Astrocyte (in vitro differentiated cells and primary cell): ENCODE measurements around the gene IMPA2. TPM values are rescaled to one million over a fixed set of nuclear protein-coding genes. Genes with fewer than 3 reads are reported as not detected.

Source experiments
- DNase-seq: peaks from one replicate; pipeline ENCODE4 v3.0.0-alpha.2; 2010; ENCODE audit warnings: low read depth
- FAIRE-seq: peaks from 2 replicates; lab custom pipeline; 2011; peaks lifted over from hg19 to GRCh38; lab: Jason Lieb, UNC
- H2AFZ ChIP-seq: 2 replicates; pipeline ENCODE4 v1.6.0; 2012; ENCODE audit warnings: low read depth, low read length, inconsistent platforms
- H3K27ac ChIP-seq: 2 replicates; pipeline ENCODE4 v1.5.1; 2011; ENCODE audit warnings: low read depth, low read length, inconsistent platforms
- H3K27me3 ChIP-seq: 2 replicates; pipeline ENCODE4 v1.6.0; 2011; ENCODE audit warnings: low read length, inconsistent platforms; ENCODE audit not compliant: insufficient read depth
- H3K36me3 ChIP-seq: 2 replicates; pipeline ENCODE4 v1.5.1; 2011; ENCODE audit warnings: low read length, inconsistent platforms; ENCODE audit not compliant: insufficient read depth
- H3K4me1 ChIP-seq: 2 replicates; pipeline ENCODE4 v1.5.1; 2011; ENCODE audit warnings: low read length, inconsistent platforms; ENCODE audit not compliant: insufficient read depth
- H3K4me2 ChIP-seq: 2 replicates; pipeline ENCODE4 v1.6.0; 2012; ENCODE audit warnings: low read length, inconsistent platforms
- H3K4me3 ChIP-seq: 2 replicates; pipeline ENCODE4 v1.5.1; 2011; ENCODE audit warnings: low read depth, mild to moderate bottlenecking, low read length, inconsistent platforms; ENCODE audit not compliant: insufficient read depth
- H3K79me2 ChIP-seq: 2 replicates; pipeline ENCODE4 v1.6.0; 2012; ENCODE audit warnings: mild to moderate bottlenecking, low read length, inconsistent platforms; ENCODE audit not compliant: insufficient read depth
- H3K9ac ChIP-seq: 2 replicates; pipeline ENCODE4 v1.6.0; 2012; ENCODE audit warnings: mild to moderate bottlenecking, low read length, inconsistent platforms
- H3K9me3 ChIP-seq: 2 replicates; pipeline ENCODE4 v1.5.1; 2012; ENCODE audit warnings: low read depth, mild to moderate bottlenecking, low read length, inconsistent platforms; ENCODE audit not compliant: insufficient read depth
- H4K20me1 ChIP-seq: 2 replicates; pipeline ENCODE4 v1.6.0; 2012; ENCODE audit warnings: low read length, inconsistent platforms; ENCODE audit not compliant: insufficient read depth
- H3K27ac Mint-ChIP-seq: one replicate; pipeline ENCODE4 v1.8.0; 2021; ENCODE audit warnings: mild to moderate bottlenecking, mixed read lengths; ENCODE audit not compliant: unreplicated experiment
- H3K27me3 Mint-ChIP-seq: one replicate; pipeline ENCODE4 v1.8.0; 2021; ENCODE audit warnings: low read depth, mixed read lengths; ENCODE audit not compliant: unreplicated experiment
- H3K36me3 Mint-ChIP-seq: one replicate; pipeline ENCODE4 v1.8.0; 2021; ENCODE audit warnings: low read depth, mixed read lengths; ENCODE audit not compliant: unreplicated experiment
- H3K4me1 Mint-ChIP-seq: one replicate; pipeline ENCODE4 v1.8.0; 2021; ENCODE audit warnings: low read depth, mixed read lengths; ENCODE audit not compliant: unreplicated experiment
- H3K4me3 Mint-ChIP-seq: one replicate; pipeline ENCODE4 v1.8.0; 2021; ENCODE audit warnings: mild to moderate bottlenecking, moderate library complexity, mixed read lengths; ENCODE audit not compliant: unreplicated experiment
- H3K9me3 Mint-ChIP-seq: one replicate; pipeline ENCODE4 v1.8.0; 2021; ENCODE audit warnings: mild to moderate bottlenecking, mixed read lengths; ENCODE audit not compliant: unreplicated experiment
- CTCF ChIP-seq: IDR thresholded peaks from 2 replicates; pipeline ENCODE4 v1.5.1; 2011; ENCODE audit warnings: low read depth, mild to moderate bottlenecking, inconsistent platforms, low read length, moderate library complexity; ENCODE audit not compliant: insufficient read depth
- EZH2 ChIP-seq: IDR thresholded peaks from 2 replicates; pipeline ENCODE4 v1.6.1; 2012; ENCODE audit warnings: mild to moderate bottlenecking, low read length, inconsistent platforms; ENCODE audit not compliant: insufficient read depth
- total RNA-seq: library from RNA; stranded (reverse); gene quantifications from 2 replicates; pipeline ENCODE4 v1.2.1, GENCODE V29; 2021

Gene IMPA2
- total RNA-seq, 1 donor from 2014 or later, result 4.8 TPM

- Histone ChIP-seq H3K9ac (no peak overlapping the region), H3K27ac (no peak overlapping the region), H3K9me3 (no peaks in the 10 kb centered on the region), H3K4me3 (no peak overlapping the region), H3K79me2 (no peaks in the 10 kb centered on the region), H3K27me3 (peaks cover 2% of the 10 kb centered on the region), H3K4me2 (no peak overlapping the region), H4K20me1 (no peaks in the 10 kb centered on the region), H2AFZ (no peak overlapping the region), H3K4me1 (peaks cover 6% of the 10 kb centered on the region), H3K36me3 (no peaks in the 10 kb centered on the region)
- DNase-seq (no peak), FAIRE-seq (no peak)
- TF ChIP-seq EZH2 (no peak), CTCF (no peak)
- H3K36me3 Mint-ChIP-seq, result peaks cover 2% of the 10 kb centered on the region
- no peaks in the 10 kb centered on the region for H3K9me3 Mint-ChIP-seq
- H3K4me1 Mint-ChIP-seq, result peaks cover 10% of the 10 kb centered on the region
- no peak overlapping the region for H3K4me3 Mint-ChIP-seq
- H3K27me3 Mint-ChIP-seq, result peaks cover 12% of the 10 kb centered on the region
- no peak overlapping the region for H3K27ac Mint-ChIP-seq
Observed at GRCh38 chr18:12009581-12010140, 28.4 kb downstream of the IMPA2 start.

GRCh38 chr18:12010187-12010802, 29.0 kb downstream of the IMPA2 start:
- no peaks in the 10 kb centered on the region for H4K20me1 ChIP-seq
- no peak overlapping the region for H3K9ac ChIP-seq
- no peak overlapping the region for H2AFZ ChIP-seq
- DNase-seq (no peak), FAIRE-seq (no peak)
- H3K4me1 ChIP-seq, result peaks cover 8% of the 10 kb centered on the region
- TF ChIP-seq EZH2 (no peak), CTCF (no peak)
- H3K79me2 ChIP-seq, result no peaks in the 10 kb centered on the region
- Mint-ChIP-seq H3K36me3 (peaks cover 2% of the 10 kb centered on the region), H3K27ac (no peak overlapping the region), H3K4me1 (peaks cover 16% of the 10 kb centered on the region), H3K9me3 (no peaks in the 10 kb centered on the region), H3K4me3 (no peak overlapping the region), H3K27me3 (peaks cover 15% of the 10 kb centered on the region)
- H3K27me3 ChIP-seq, result peaks cover 2% of the 10 kb centered on the region
- no peaks in the 10 kb centered on the region for H3K9me3 ChIP-seq
- H3K4me2 ChIP-seq, result no peak overlapping the region
- H3K4me3 ChIP-seq, result no peak overlapping the region
- no peak overlapping the region for H3K27ac ChIP-seq
- no peaks in the 10 kb centered on the region for H3K36me3 ChIP-seq
